Skin of body (tissue), 2 donors: ENCODE measurements around the gene FSIP1. TPM values are rescaled to one million over a fixed set of nuclear protein-coding genes. Genes with fewer than 3 reads are reported as not detected.

Experiments
- DNase-seq: peaks from one replicate; lab custom pipeline; 2025; lab: John Stamatoyannopoulos, UW
- total RNA-seq: library from RNA; depleted of rRNA; stranded (reverse); fragments of >200 nt; gene quantifications from one replicate; pipeline ENCODE4 v1.2.3, GENCODE V29; 2014

FSIP1 gene
- total RNA-seq, 1 donor from 2014 or later, result 0.89 TPM

DNA sequence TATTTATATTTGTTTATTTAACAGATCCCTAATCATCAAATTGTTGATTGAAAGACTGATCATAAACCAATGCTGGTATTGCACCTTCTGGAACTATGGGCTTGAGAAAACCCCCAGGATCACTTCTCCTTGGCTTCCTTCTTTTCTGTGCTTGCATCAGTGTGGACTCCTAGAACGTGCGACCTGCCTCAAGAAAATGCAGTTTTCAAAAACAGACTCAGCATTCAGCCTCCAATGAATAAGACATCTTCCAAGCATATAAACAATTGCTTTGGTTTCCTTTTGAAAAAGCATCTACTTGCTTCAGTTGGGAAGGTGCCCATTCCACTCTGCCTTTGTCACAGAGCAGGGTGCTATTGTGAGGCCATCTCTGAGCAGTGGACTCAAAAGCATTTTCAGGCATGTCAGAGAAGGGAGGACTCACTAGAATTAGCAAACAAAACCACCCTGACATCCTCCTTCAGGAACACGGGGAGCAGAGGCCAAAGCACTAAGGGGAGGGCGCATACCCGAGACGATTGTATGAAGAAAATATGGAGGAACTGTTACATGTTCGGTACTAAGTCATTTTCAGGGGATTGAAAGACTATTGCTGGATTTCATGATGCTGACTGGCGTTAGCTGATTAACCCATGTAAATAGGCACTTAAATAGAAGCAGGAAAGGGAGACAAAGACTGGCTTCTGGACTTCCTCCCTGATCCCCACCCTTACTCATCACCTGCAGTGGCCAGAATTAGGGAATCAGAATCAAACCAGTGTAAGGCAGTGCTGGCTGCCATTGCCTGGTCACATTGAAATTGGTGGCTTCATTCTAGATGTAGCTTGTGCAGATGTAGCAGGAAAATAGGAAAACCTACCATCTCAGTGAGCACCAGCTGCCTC, 187.1 kb downstream of the FSIP1 start:
- DNase-seq, result no peak

DNA sequence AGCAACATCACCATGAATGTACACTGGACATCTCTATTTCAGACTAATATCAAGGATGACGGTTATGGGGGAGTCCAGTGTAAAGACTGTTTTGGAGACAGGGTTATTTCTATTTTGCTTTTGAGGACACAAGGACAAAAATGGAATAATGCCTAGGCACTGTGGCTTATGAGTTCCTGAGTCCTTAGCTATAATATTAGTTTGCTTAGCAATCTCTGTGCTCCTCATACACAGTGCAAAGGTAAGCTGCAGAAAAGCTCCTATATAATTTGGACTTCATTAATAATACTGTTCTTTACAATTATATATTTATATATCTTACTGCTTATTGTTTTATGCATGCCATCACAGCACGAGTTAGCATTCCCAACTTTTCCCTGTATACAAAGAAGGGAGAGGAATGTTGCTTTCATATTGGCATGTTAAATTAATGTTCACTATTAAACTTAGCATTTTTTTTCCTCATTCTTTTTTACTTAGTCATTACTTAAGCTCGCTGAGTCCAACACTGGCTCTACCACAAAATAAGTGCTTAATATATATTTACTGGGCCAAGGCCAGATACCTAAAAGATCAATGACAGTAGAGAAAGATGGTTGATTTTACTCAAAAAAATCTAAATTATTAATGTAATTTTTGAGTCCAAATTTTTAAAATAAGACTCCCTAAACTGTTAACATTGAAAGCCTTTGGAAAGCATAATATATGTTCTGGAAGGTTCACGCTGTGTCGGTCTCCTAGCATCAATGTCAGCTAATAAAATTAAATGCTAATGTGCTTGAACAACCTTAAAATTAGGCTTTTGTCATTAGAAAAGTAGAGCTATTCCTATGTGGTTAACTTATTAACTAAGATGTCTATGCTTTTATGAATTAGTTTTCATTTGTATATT, 187.9 kb downstream of the FSIP1 start:
- DNase-seq, result no peak

DNA sequence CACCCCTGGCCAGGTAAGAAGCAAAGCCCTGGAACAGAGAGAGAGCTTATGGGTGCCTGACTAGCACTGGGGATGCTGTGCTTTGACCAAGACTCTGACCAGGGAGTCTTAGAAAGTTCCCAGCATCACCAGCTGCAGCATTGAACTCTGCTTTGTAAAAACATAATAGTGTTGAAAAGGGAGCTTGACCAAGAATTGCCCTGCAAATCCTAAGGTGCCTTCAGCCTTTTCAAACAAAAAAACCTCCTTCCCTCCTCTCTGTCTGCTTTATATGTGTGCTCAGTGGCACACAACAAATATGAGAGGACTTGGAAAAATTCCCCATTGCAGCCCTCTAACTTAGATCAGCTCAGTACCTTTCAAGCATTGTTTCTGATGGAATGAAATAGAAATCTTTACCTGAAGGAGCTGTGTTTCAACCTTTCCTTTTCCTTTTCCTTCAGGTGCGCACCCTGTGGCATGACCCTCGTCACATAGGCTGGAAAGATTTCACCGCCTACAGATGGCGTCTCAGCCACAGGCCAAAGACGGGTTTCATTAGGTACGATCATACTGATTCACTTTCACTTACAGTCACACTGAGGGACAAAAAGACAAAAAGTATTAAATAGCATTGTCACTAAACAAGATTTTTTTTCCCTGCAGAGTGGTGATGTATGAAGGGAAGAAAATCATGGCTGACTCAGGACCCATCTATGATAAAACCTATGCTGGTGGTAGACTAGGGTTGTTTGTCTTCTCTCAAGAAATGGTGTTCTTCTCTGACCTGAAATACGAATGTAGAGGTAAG, 188.8 kb downstream of the FSIP1 start:
- DNase-seq, result no peak

- DNase-seq, result no peak
These were observed 189.5 kb downstream of the FSIP1 start for GRCh38 chr15:39593071-39593655.

DNA sequence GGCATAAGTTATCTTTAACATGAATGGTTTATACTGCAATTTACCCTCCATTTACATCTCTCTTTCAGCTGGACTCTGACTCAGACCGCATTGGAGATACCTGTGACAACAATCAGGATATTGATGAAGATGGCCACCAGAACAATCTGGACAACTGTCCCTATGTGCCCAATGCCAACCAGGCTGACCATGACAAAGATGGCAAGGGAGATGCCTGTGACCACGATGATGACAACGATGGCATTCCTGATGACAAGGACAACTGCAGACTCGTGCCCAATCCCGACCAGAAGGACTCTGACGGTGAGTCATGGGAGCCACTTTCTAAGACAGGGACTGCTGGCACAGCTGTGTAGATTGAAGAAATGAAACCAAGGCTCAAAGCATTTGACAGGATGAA, 190.1 kb downstream of the FSIP1 start:
- no peak for DNase-seq

DNA sequence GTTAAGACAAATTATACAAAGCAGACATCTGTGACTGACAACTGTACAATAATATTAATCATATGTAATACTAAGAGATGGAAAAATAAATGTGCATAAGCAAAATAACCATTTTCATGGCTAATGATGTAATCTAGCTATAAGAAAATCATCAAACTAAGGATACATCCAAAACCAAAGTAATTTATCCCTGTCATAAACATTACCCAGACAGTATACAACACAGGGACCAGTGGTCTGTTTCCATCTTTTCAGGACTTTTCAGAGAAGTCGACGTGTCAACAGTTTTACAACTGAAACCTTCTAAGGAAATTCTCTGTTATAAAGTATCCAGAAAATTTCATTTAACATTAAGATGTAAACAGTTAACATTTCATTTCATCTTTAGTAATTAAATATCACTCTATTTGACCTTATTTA, 190.7 kb downstream of the FSIP1 start:
- no peak for DNase-seq

- no peak for DNase-seq
These were observed 191.3 kb downstream of the FSIP1 start for GRCh38 chr15:39591141-39591895.

GRCh38 chr15:39589815-39590644, 192.6 kb downstream of the FSIP1 start:
- no peak for DNase-seq

DNA sequence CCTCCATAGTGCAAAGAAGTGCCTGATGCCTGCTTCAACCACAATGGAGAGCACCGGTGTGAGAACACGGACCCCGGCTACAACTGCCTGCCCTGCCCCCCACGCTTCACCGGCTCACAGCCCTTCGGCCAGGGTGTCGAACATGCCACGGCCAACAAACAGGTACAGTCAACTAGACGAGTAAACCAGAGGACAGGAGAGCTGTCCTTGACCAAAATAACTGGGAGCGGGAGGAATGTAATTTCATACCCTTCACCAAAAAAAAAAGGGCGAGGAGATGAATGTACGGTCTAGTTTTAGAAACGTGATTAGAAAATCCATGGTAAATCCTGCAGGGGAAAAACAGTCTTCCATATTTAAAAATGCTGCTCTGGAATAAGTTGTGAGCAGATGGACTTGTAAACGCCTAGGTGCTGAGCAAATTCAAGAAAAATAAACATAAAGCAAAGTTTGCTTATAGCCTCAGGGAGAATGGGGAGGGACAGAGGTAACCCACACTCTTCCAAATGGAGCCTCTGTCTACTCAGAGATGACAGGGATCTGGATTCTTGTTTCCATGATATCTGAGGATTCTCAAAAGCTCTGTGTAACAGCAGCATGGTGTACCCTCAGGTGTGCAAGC, 193.3 kb downstream of the FSIP1 start:
- DNase-seq, result no peak

DNA sequence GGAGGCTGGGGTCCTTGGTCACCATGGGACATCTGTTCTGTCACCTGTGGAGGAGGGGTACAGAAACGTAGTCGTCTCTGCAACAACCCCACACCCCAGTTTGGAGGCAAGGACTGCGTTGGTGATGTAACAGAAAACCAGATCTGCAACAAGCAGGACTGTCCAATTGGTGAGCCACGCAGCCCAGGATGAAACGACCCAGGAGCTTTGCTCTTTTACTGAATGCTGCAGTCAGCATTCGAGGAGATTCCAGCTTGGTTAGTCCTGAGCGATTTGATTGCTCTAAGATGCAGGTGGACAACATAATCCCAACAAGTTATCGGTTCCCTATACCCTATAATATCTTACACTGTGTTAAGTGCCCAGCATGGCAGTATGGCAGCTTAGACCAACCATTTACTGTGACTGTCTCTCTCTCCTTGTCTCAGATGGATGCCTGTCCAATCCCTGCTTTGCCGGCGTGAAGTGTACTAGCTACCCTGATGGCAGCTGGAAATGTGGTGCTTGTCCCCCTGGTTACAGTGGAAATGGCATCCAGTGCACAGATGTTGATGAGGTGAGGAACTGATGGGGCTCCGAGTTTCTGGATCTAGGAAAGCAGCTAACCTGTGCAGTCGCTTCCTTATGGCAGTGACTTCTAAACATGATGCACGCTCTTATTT, 194.0 kb downstream of the FSIP1 start:
- no peak for DNase-seq

DNA sequence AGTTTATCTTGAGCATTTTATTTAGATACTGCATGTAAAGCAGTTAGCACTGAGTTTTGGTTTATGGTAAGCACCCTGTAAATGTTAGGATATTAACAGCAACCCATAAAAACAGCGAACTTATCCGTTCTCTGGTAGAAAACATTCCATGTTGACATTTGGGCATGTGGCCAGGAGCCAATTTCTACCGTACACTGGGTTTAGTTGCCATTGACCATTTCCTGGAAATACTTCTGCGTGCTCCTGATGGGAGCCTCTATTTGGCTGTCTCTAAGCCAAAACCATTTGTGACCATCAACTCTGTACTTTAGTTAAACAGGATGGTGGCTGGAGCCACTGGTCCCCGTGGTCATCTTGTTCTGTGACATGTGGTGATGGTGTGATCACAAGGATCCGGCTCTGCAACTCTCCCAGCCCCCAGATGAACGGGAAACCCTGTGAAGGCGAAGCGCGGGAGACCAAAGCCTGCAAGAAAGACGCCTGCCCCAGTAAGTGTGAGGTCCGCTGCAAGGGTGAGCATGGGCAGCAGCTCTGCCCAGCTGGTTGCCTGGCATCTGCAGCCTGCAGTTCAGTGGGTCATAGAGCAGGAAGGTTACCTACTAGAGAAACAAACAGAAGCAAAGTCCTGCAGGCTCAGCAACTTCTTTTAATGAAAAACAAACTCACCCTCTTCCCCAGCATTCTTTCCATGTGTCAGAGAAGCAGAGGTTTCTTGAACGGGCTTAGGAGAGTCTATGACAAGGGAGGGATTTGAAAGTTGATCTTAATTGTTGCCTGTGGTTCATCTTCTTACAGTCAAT, 194.7 kb downstream of the FSIP1 start:
- DNase-seq, result no peak

- no peak for DNase-seq
These were observed 195.4 kb downstream of the FSIP1 start for GRCh38 chr15:39587096-39587721.

- peak; percentile 87 for DNase-seq
These were observed 196.1 kb downstream of the FSIP1 start for GRCh38 chr15:39586387-39587095.

- DNase-seq, result no peak
These were observed 196.8 kb downstream of the FSIP1 start for GRCh38 chr15:39585871-39586301.

GRCh38 chr15:39585389-39585841, 197.2 kb downstream of the FSIP1 start:
- DNase-seq, result no peak

- no peak for DNase-seq
These were observed 197.8 kb downstream of the FSIP1 start for GRCh38 chr15:39584662-39585388.
